HG03280 (cell line): Measurements from ENCODE around the gene SLC35B1.

Experiments used
- ATAC-seq: cut with Tn5 transposase; IDR thresholded peaks from one replicate; pipeline ENCODE4 v1.9.1; 2021; ENCODE audit warnings: mild to moderate bottlenecking, moderate library complexity; ENCODE audit not compliant: unreplicated experiment

SLC35B1 gene

GRCh38 chr17:49707608-49708514, at the start of gene SLC35B1:
Gene SLC35B1, minus strand, starts transcription at chr17:49707964. Its CDS starts 131 bp downstream, at chr17:49707833.
- ATAC-seq: peak; percentile 89

- ATAC-seq: no peak
Measured at GRCh38 chr17:49757151-49757777, 49.5 kb upstream of the SLC35B1 start.

GRCh38 chr17:49756323-49757150, 48.8 kb upstream of the SLC35B1 start:
- no peak for ATAC-seq

GRCh38 chr17:49755663-49756283, 48.0 kb upstream of the SLC35B1 start:
- ATAC-seq: no peak

GRCh38 chr17:49753959-49754391, 46.2 kb upstream of the SLC35B1 start:
- ATAC-seq: no peak

- no peak for ATAC-seq
Measured at GRCh38 chr17:49752508-49752907, 44.7 kb upstream of the SLC35B1 start.

- no peak for ATAC-seq
Measured at GRCh38 chr17:49749730-49750129, 42.0 kb upstream of the SLC35B1 start.

- ATAC-seq: peak; percentile 78
Measured at GRCh38 chr17:49748791-49749190, 41.0 kb upstream of the SLC35B1 start.

GRCh38 chr17:49748223-49748622, 40.5 kb upstream of the SLC35B1 start:
- ATAC-seq: no peak

- ATAC-seq: no peak
Measured at GRCh38 chr17:49747632-49748031, 39.9 kb upstream of the SLC35B1 start.

- ATAC-seq: peak; percentile 46
Measured at GRCh38 chr17:49746791-49747490, 39.2 kb upstream of the SLC35B1 start.

- no peak for ATAC-seq
Measured at GRCh38 chr17:49745175-49746139, 37.7 kb upstream of the SLC35B1 start.

GRCh38 chr17:49742166-49742638, 34.4 kb upstream of the SLC35B1 start:
- ATAC-seq: no peak

- ATAC-seq: no peak
Measured at GRCh38 chr17:49741692-49742076, 33.9 kb upstream of the SLC35B1 start.

- no peak for ATAC-seq
Measured at GRCh38 chr17:49741009-49741691, 33.4 kb upstream of the SLC35B1 start.

GRCh38 chr17:49739641-49740271, 32.0 kb upstream of the SLC35B1 start:
- peak; percentile 49 for ATAC-seq

- ATAC-seq: no peak
Measured at GRCh38 chr17:49738456-49739163, 30.8 kb upstream of the SLC35B1 start.
